GM19025 (cell line): ENCODE data around the gene CCNJL.

Source experiments
- ATAC-seq: cut with Tn5 transposase; IDR thresholded peaks from one replicate; pipeline ENCODE4 v1.9.1; 2021; ENCODE audit warnings: mild to moderate bottlenecking, low read depth, moderate library complexity; ENCODE audit not compliant: unreplicated experiment

CCNJL gene

DNA sequence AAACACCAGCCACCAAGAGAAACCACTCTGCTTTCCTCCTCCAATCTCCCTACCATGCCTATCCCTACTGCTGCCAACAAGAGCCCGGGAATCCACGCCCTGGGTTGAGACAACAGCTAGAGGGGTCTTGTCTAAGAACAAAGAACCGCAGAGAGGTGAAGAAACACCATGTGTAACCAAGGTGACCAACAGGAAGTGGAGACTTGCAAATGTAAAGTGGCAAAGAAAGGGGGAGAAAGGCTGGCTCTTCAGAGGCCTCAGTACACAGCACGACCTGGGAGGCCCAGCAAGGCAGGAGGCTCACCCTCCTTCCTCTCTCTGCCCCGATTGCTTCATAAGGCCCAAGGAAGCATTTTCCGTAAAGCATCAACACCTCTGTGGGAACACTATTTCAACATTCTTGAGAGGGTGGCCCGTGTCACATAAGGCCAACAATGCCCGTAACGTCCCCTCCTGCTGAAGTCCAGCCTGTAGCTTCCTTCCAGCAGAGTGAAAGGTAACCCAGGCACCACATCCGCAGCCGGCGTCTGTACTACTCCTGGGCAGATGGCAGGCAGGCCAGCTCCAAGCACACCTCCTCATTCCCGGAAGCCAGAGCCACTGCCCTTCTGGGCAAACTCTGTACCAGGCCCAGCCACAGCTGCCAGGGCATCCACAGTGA lies 18.3 kb downstream of the CCNJL start:
- ATAC-seq: no peak

DNA sequence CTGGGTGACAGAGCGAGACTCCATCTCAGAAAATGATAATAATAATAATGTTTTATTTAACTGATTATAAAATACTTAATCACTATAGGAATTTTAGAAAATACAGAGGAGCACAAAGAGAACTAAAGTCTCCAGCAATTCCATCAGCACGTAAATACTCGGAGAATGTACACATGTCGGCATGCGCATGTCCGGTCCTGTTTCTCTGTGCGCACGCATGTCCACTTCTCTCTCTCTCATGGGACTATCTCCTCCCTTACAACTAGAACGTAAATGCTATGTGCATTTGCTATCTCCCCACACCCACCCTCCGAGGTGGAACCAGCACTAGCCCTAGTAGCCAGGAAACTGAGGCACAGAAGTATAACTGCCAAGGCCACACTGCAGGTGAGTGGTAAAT lies 19.0 kb downstream of the CCNJL start:
- ATAC-seq: no peak

DNA sequence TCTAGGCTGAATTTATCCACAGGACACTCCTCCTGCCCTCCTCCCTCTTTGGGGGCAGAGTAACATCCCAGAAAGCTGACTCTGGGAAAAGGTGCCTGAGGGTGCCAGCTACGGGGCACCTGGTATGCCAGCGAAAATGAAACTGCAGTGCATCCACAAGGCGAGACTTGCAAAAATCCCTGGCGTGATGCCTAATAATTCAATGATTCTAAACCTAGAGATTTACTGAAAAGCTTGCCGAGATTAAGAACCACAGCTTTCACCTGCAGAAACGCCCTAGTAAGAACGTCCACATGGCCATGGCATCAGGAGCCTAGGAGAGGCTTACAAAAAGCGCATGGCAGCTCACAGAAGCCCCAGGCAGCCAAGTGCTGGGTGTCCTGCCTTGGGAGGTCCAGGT lies 20.9 kb downstream of the CCNJL start:
- no peak for ATAC-seq

DNA sequence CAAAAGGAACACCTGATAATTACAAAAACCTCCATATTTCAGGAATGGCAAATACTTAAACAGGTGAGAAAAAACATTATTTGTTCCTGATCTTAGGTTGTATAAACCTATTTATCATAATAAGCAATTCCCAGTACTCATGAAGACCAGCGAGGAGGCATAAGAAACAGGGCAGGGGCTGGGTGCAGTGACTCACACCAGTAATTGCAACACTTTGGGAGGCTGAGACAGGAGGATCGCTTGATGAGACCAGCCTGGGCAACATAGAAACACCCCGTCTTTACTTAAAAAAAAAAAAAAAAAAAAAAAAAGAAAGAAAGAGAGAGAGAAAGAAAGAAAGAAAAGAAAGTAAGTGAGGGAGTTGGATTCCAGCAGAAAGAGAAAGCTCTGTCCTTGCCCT lies 21.6 kb downstream of the CCNJL start:
- ATAC-seq: no peak

DNA sequence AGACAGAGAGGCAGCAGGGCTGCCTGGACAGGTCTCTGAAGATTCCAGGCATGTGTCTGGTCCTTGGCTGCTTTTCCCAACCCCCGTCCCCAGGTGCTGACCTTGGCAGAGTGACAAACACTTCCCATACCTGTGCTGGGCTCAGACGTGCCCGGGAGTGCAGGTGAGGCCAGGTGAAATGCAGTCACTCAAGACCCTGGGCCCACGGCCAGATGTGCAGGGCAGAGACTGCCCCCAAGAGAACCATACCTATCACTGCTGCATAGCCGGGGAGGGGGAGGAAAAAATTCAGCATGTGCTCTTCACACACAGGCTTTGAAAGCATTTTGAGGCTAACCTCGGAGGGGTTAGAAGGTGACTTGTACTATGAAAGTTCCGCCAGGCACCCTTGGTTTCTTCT lies 22.6 kb downstream of the CCNJL start:
- ATAC-seq: no peak

DNA sequence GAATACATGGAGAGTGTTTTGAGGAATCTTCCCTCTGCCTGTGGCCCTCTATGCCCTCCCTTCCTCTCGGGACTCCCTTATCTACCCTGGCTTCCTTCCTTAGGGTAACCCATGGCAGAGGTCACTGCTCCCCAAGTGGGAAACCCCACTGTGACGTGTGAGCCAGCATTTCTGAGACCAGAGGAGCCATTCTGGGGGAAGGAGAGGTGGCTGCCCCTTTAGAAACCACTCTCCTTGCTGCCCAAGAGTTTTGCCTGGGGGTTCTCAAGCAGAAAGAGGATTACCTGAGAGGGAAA lies 23.1 kb downstream of the CCNJL start:
- no peak for ATAC-seq

DNA sequence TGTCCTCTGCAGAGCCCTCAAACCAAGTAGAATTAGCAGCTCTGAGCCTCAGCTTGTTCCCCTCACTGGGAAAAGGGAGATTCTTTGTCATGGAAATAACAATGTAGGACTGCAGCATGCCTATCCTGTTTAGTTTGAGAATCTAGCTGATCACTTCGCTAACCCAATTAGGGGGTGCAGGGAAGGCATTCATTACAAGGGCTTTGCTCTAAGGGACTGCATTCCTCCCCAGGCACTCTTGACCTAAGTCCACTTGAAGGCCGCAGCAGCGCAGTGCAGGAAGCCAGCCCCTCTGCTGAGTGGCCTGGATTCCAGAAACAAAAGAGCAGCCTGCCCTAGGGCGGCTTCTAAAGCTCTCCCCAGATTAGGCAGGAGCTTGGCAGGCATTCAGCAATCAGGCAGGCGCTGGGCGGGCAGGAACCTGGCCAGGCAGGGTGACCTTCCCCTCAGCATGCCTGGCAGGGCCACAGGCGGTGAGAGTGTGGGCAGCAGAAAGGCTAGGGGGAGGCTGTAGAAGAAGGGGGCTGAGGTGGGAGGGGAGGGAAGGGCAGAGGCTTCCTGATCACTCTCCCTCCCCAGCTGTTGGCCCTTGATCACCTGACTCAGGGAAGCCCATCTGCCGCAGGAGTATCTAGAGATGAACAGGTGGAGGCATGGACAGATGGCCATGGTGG lies 24.8 kb downstream of the CCNJL start:
- ATAC-seq: no peak

DNA sequence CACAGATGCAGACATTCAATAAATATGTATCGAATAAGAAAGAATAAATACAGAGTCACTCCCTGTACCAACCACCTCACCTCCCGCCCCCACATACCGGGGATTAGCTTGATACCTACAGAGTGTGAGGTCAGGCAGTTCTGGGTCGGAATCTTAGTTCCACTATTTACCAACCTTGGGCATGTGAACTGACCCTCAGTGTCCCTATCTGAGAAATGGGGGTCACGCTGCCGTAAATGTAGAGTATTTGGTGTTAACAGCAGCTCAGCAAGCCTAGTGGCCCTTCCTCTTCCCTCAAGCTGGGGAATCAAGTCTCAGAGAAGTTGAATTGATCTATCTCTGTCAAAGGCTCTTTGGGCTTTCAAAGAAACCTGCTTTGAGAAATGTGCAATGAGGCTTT lies 25.4 kb downstream of the CCNJL start:
- ATAC-seq: no peak

DNA sequence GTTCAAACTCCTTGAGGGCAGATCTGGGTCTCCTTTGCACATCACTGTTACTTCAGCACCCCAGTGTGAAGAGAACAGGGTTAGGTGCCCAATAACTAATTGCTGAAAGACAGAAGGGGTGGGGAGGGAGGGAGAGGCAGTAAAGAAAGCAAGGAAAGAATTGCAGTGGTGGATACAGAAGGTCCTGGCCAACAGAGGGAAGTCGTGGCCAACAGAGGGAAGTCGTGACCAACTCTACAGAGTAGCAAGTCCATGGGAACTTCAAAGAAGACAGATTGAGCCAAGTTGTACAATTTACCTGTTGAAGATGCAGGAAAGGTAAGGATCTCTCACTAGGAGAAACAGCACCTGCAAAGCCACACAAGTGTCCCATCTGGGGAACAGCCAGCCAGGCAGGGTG lies 27.0 kb downstream of the CCNJL start:
- no peak for ATAC-seq

DNA sequence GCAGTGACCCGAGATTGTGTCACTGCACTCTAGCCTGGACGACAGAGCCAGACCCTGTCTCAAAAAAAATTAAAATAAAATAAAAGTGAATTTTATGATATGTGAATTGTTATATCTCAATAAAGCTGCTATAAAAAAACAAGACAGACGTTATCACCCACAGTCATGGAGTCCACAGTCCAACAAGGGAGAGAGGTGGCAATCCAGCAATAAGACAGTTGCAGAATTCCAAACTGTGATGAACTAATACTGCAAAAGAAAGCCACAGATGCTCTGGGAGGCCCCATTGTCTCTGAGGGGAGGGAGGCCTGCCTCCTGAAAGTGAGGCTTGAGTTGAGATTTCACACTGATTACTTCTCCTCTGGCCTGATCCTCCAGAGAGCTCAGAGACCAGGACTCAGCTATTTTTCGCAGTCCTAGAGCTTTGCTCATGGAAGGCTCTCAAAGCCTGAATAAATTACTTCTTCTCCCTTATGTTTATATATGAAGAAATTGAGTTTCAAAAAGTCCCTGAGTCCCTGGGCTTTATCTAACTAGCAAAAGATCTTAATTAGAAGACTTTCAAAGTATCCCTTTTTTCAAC lies 28.0 kb downstream of the CCNJL start:
- no peak for ATAC-seq

DNA sequence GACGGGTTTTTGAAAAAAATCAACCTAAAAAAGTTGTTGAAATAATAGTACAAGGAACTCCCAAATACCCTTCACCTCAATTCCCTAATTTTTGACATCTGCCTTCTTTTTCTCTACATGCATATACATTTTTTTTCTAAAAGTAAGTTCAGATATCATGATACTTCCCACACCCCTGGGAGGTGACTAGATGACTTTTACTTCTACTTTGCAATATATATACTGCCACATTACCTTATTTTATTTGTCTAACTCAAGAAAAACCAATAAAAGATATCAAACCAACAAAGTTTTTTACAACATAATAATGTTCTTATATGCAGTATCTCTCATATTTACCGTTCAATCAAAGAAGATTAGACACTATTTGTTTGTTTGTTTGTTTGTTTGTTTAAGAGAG lies 31.1 kb downstream of the CCNJL start:
- ATAC-seq: no peak

DNA sequence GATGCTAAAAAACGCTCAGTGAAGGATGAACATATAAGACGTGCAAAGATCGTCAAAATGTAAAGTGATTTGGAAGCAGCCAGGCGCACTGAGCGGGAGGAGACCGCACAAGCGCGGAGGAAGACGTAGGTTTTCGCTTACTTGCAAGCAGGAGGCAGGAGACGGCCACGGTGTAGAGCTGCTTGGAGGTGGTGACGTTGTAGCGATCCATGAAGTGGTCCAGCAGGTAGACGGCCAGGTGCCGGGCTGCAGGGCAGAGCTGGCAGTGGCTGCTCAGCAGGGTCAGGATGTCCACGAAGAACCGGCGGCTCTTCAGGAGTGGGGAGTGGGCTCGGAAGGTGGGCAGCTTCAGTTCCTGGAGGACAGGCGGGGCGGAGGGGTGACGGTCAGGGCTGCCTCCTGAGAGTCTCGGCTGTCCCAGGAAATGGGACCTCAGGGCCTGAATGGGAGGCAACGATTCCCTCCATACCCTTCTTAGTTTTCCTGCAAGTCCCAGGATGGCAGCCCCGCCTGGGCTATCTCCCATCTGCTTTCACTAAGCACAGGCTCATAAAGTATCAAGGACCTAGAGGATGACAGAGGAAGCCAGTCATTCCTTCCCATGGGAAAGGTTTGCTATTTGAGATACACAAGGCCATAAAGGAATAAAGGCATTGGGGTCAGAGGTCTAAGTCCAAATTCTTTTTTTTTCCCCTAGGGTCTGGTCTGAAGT lies 31.8 kb downstream of the CCNJL start:
- no peak for ATAC-seq

DNA sequence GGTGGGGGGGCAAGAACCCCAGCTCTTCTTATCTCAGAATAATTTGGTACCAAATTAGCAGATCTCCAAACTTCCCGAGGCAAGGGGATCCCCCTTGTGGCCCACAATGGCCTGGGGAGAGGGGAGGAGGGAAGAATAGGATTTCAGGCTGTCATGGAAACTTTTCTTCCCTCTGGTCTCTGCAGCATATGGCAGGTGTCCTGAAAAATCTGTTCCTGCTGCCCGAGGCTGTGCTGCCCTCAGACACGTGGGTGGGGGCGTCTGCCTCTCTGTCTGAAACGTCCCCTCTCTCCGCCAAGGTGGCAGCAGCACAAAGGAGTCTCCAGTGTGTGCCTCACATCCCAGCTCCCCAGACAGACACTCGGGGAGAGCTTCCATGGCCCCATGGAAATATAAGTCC lies 34.0 kb downstream of the CCNJL start:
- ATAC-seq: no peak

DNA sequence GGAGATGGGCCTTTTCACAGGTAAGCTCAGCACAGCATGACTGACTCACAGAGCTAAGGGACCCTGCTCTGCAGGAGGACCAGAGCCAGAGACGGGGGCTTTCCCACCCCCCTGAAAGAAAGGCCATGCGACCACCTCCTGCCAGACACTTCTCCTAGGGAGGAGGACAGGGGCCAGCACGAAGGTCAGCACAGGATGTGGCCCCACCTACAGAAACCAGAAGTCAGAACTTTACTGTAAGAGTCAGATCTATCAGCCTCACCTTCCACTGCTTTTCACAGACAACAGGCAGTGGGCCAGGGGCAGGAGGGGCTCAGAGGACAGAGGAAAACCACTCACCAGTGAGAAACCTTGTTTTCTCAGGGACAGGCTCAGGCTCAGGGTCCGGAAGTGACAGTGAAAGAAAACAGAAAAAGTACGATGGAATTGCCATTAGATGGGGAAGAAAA lies 37.9 kb downstream of the CCNJL start:
- no peak for ATAC-seq

DNA sequence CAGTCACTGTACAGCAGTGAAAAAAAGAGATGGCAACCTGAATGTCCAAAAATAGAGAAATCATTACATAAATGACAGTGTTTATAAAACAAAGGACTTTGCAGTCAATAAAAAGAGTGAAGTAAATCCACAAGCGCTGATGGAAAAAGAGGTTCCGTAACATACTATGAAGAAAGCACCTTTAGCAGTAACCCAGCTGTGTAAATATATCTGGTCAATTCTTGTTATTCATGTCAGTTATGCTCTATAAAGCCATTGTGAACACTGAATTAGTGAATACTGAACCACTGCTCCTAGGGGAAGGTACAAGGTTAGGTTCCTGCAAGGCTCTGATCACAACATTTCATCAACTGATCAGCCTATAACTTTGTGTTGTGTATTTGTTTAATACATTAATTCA lies 39.5 kb downstream of the CCNJL start:
- ATAC-seq: no peak

DNA sequence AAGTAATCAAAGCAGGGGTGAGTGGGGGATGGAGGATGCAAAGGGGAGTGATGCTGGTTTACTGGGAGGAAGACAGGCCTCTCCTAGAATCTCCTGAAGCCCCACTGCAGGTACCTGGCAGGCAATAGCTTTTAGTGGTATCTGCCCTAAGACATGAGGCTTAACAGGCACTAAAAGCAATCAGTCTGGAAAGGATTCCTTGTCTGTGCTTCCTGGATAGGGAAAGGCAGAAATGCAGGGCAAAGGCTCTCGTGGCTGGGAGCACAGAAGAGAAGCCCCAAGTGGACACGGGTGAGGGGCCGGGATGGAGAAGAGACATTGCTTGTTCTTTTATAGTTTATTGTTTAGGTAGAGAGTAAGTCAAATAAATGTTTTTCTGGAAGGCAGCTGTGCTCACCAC lies 40.1 kb downstream of the CCNJL start:
- ATAC-seq: no peak

DNA sequence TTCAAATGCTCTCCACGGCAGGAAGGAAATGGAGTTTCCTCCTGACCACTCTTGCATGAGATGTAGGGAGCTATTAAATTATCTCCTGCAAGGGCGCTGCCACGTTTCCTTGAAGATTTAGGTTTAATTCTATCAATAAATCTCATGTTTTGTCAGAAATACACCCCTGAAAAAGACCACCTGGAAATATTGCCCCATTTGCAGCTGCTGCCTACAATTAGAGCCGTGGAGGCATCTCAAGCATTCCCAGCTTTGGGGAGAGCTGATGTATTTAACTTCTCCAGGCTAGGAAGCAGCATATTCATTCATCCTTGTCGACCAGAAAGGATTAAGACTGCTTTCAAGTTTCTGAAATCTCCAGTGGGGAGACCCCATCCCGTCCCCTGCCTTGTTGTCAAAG lies 40.5 kb downstream of the CCNJL start:
- ATAC-seq: no peak

DNA sequence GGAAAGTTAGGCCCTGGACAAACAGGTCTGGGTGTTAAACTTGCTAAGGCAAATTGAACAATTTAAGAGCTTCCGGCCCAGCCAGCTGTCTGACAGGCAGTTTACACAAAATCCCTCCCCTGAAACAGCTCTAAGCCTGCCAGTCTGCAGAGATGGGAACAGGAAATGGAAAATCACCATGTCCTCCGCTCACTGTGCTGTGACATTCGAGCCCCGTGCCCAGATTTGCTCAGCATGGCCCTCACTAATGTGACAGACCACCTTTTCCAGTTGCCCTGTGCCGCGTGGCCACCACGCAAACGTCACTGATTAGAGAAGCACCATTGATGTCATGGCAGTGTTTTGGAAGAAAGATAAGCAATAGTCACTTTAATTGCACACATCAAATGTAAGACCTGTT lies 41.0 kb downstream of the CCNJL start:
- peak; percentile 68 for ATAC-seq

DNA sequence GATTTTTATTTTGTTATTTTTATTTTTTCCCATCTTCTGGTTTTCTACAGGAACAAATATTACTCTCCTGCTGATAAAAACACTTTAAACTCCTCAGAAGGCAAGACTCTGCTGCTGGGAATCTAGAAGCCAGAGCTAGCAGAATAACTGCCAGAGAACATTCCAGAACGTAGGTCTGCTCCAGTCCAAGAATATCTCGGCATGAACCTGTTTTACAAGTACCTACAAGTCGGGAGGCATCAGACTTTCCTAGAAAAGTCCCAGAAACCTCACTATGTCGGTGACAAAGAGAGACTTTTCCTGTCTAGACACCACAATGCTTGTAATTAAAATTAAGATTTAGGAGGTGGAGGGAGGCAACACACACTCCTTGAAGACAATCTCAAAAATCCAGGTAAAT lies 41.7 kb downstream of the CCNJL start:
- no peak for ATAC-seq

DNA sequence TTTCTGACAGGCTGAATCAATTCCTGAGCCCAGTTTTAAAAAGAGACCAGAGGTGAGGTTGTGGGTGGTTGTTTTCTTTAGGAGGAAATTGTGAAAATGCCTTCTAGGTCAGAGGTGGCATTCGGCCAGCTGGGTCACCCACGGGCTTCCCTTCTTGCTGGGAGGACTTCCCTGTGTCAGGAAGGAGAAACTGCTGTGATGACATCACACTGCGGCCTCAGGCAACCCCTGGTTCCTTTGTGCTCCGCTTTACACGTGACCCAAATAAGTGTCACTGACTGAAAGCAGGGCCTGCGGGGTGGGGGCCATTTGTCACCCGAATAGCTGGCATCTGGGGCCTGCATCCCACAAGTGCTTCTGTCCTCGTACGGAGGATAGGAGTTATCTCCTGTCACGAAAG lies 43.3 kb downstream of the CCNJL start:
- ATAC-seq: no peak

DNA sequence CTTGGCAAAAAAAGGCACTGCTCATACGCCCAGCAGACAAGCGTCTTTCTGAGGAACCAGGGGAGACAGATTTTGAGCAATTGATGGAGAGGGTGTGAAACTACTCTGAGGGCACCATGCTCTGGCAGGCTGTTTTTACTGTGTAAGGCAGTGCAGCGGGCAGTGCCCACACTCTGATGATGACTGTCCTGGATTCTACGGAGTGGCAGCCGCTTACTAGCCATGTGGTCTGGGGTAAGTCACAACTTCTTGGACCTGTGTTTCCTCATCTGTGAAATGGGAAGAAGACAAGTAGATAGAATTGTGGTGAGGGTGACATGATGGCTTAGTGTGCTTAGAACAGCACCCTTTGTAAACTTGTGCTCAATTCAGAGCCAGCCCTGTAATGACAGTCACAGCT lies 44.2 kb downstream of the CCNJL start:
- no peak for ATAC-seq
